HepG2 (cell line): ENCODE measurements around the gene COL4A2. TPM values are rescaled to one million over a fixed set of nuclear protein-coding genes. Genes with fewer than 3 reads are reported as not detected.

ENCODE experiments used
- ATAC-seq: fragments of 200-7000 bp; cut with Tn5 transposase; 3 replicates; pipeline ENCODE4 v1.9.1; 2020; ENCODE audit warnings: mild to moderate bottlenecking, moderate library complexity
- BruUV-seq: library from RNA; stranded (reverse); fragments of 400-500 nt; replicated peaks from 2 replicates; lab custom pipeline; 2021; lab: Mats Ljungman, UMichigan
- CTCF ChIA-PET: fragments of 300-600 bp; formaldehyde crosslinking; extraction: SDS; loops from one replicate; lab custom pipeline; 2021; ENCODE audit warnings: low total read pairs, inconsistent platforms, low intra/inter-chr PET ratio; lab: Yijun Ruan, JAX
- POLR2A ChIA-PET: fragments of 350-600 bp; sonication (Branson Sonifier 250); formaldehyde crosslinking; loops from one replicate; lab custom pipeline; 2020; ENCODE audit warnings: antibody characterized with exemption, inconsistent platforms; lab: Yijun Ruan, JAX
- DNase-seq: peaks from one replicate; pipeline ENCODE4 v3.0.0-alpha.2; 2015; ENCODE audit warnings: low spot score
- FAIRE-seq: peaks from 3 replicates; lab custom pipeline; 2011; peaks lifted over from hg19 to GRCh38; lab: Jason Lieb, UNC
- H2AFZ ChIP-seq: one replicate; pipeline ENCODE4 v1.6.1; 2011; ENCODE audit warnings: low read length, inconsistent platforms
- H3K27ac ChIP-seq: fragments of 300-600 bp; 3 replicates; pipeline ENCODE4 v1.8.0; 2011; ENCODE audit warnings: mixed run types, mild to moderate bottlenecking, mixed read lengths, low read length, inconsistent platforms; ENCODE audit not compliant: insufficient read depth; ENCODE audit errors: extremely low read length
- H3K27me3 ChIP-seq, 2 experiments: fragments of 200-600 bp in 1 of 2; 2 replicates in 1 of 2; 3 replicates in 1 of 2; pipeline versions ENCODE4 v1.6.0 to v1.8.0; 2011; ENCODE audit warnings: low read length in 2 of 2, mild to moderate bottlenecking in 2 of 2, moderate library complexity in 2 of 2, inconsistent platforms in 1 of 2; ENCODE audit not compliant: insufficient read depth in 2 of 2, control insufficient read depth in 1 of 2
- H3K36me3 ChIP-seq, 2 experiments: fragments of 200-600 bp in 1 of 2; replicated peaks in 1 of 2; 2 replicates in 1 of 2; 3 replicates in 1 of 2; pipeline versions ENCODE4 v1.5.1 to v1.8.0; 2011; ENCODE audit warnings: low read length in 2 of 2, inconsistent platforms in 1 of 2; ENCODE audit not compliant: insufficient read depth in 2 of 2, control insufficient read depth in 1 of 2
- H3K4me1 ChIP-seq: 2 replicates; pipeline ENCODE4 v1.5.1; 2012; ENCODE audit warnings: low read length, inconsistent platforms; ENCODE audit not compliant: insufficient read depth
- H3K4me2 ChIP-seq: 2 replicates; pipeline ENCODE4 v1.6.0; 2011; ENCODE audit warnings: low read depth, low read length, inconsistent platforms
- H3K4me3 ChIP-seq, 3 experiments: fragments of 200-600 bp in 1 of 3; sonication (generic), shearing (Covaris generic) in 1 of 3; replicated peaks in 1 of 3; 2 replicates each; pipeline ENCODE4 v1.5.1; 2011 to 2016; ENCODE audit warnings: low read length in 3 of 3, inconsistent platforms in 2 of 3, low read depth in 2 of 3, mild to moderate bottlenecking in 2 of 3, control low read depth in 1 of 3, mixed read lengths in 1 of 3; ENCODE audit not compliant: insufficient read depth in 1 of 3
- H3K79me2 ChIP-seq: one replicate; pipeline ENCODE4 v1.6.1; 2011; ENCODE audit warnings: low read length, inconsistent platforms; ENCODE audit not compliant: insufficient read depth
- H3K9ac ChIP-seq: 2 replicates; pipeline ENCODE4 v1.6.0; 2011; ENCODE audit warnings: mild to moderate bottlenecking, low read depth, low read length, inconsistent platforms; ENCODE audit not compliant: insufficient read depth
- H3K9me3 ChIP-seq: 2 replicates; pipeline ENCODE4 v1.5.1; 2012; ENCODE audit warnings: mild to moderate bottlenecking, low read length
- H4K20me1 ChIP-seq: 2 replicates; pipeline ENCODE4 v1.6.0; 2011; ENCODE audit warnings: inconsistent platforms, mild to moderate bottlenecking, low read length, moderate library complexity; ENCODE audit not compliant: insufficient read depth
- CAMTA2 ChIP-seq: sonication (generic); formaldehyde crosslinking; IDR thresholded peaks from 2 replicates; pipeline ENCODE4 v1.4.0; 2020; ENCODE audit warnings: mild to moderate bottlenecking, missing genetic modification reagents, borderline replicate concordance
- CBX1 ChIP-seq: IDR thresholded peaks from one replicate; pipeline ENCODE4 v1.6.1; 2016; ENCODE audit warnings: antibody characterized with exemption, low read depth
- FLYWCH1 ChIP-seq: sonication (generic); formaldehyde crosslinking; IDR thresholded peaks from 2 replicates; pipeline ENCODE4 v1.8.1; 2023; ENCODE audit warnings: mild to moderate bottlenecking, missing genetic modification reagents
- HCFC1 ChIP-seq: fragments of 150-350 bp; IDR thresholded peaks from 2 replicates; pipeline ENCODE4 v1.6.1; 2014; ENCODE audit warnings: low read depth, low read length
- IRF1 ChIP-seq: sonication (generic); formaldehyde crosslinking; IDR thresholded peaks from 2 replicates; pipeline ENCODE4 v1.4.0; 2020; ENCODE audit warnings: low read depth, mild to moderate bottlenecking, missing genetic modification reagents
- MEIS2 ChIP-seq: sonication (generic); formaldehyde crosslinking; IDR thresholded peaks from 2 replicates; pipeline ENCODE4 v1.9.0; 2021; ENCODE audit warnings: mild to moderate bottlenecking, missing genetic modification reagents
- MIER3 ChIP-seq: IDR thresholded peaks from 2 replicates; pipeline ENCODE4 v1.6.1; 2016; ENCODE audit warnings: missing compliant biosample characterization, borderline replicate concordance
- NFE2L1 ChIP-seq: sonication (generic); formaldehyde crosslinking; IDR thresholded peaks from 2 replicates; pipeline ENCODE4 v1.4.0; 2020; ENCODE audit warnings: missing genetic modification reagents, mild to moderate bottlenecking, borderline replicate concordance
- NR2C2 ChIP-seq: sonication (generic); formaldehyde crosslinking; IDR thresholded peaks from 2 replicates; pipeline ENCODE4 v1.4.0; 2020; ENCODE audit warnings: missing genetic modification reagents, mild to moderate bottlenecking, moderate library complexity, borderline replicate concordance
- RFX3 ChIP-seq: IDR thresholded peaks from 2 replicates; pipeline ENCODE4 v1.6.1; 2016; ENCODE audit warnings: missing biosample characterization, missing genetic modification reagents
- USF2 ChIP-seq, 2 experiments: sonication (generic) in 1 of 2; formaldehyde crosslinking in 1 of 2; IDR thresholded peaks; 2 replicates each; pipeline versions ENCODE4 v1.5.1 to v1.6.1; 2011 to 2020; ENCODE audit warnings: borderline replicate concordance in 1 of 2, low read depth in 1 of 2, low read length in 1 of 2, mild to moderate bottlenecking in 1 of 2, missing genetic modification reagents in 1 of 2, moderate library complexity in 1 of 2
- ZNF83 ChIP-seq: sonication (generic); formaldehyde crosslinking; IDR thresholded peaks from 2 replicates; pipeline ENCODE4 v1.4.0; 2020; ENCODE audit warnings: missing genetic modification reagents, mild to moderate bottlenecking, borderline replicate concordance
- WGBS: methylation state at CpG from one replicate; pipeline ENCODE4 v1.1.6; 2017; ENCODE audit warnings: low lambda C conversion rate; 5-methylcytosine and 5-hydroxymethylcytosine counted together
- in situ Hi-C: cut with HindIII; loops from 2 replicates; pipeline ENCODE4 v1.10.0; 2017; ENCODE audit warnings: low pct_unique_long_range_greater_than_20kb; ENCODE audit not compliant: extremely low pct_ligation_motif_present
- intact Hi-C: fragments of 100-400 bp; cut with micrococcal nuclease; formaldehyde crosslinking; loops from one replicate; pipeline ENCODE4 v1.10.0; 2022; ENCODE audit not compliant: unreplicated experiment
- polyA plus RNA-seq, 8 experiments: library from polyadenylated mRNA; depleted of rRNA in 3 of 8; stranded (reverse) in 7 of 8; unstranded in 1 of 8; fragments of >200 nt; fragmentation: Illumina TruSeq in 4 of 8; extraction: Trizol in 4 of 8; gene quantifications; 2 replicates each; pipeline versions ENCODE4 v1.2.1 to v1.2.3, GENCODE V29; 2011 to 2016; ENCODE audit warnings: low read depth in 4 of 8, missing spikeins in 1 of 8, mixed read lengths in 1 of 8; ENCODE audit not compliant: insufficient read depth in 1 of 8
- total RNA-seq, 5 experiments: library from RNA; depleted of rRNA; stranded (reverse); fragments of >200 nt; fragmentation: Illumina TruSeq; extraction: Trizol; gene quantifications; 2 replicates each; pipeline ENCODE4 v1.2.3, GENCODE V29; 2016; ENCODE audit warnings: low read depth in 1 of 5

COL4A2 gene
- total and polyA plus RNA-seq, 2 of the 13 experiments (the other 11 are each of a cell fraction or from before 2014, with no cell fraction given): 0.22 to 1.9 TPM

- TF ChIP-seq ZNF83 (no peak), NR2C2 (no peak), NFE2L1 (CRISPR knock-in tag) (no peak), CBX1 (no peak), IRF1 (CRISPR knock-in tag) (no peak), USF2 (IDR thresholded peaks at IDR 0.05; ENCODE audit: low read depth, low read length) (no peak), USF2 (CRISPR knock-in tag; IDR thresholded peaks at IDR 0.05; ENCODE audit: borderline replicate concordance) (no peak), MIER3 (CRISPR knock-in tag) (no peak), CAMTA2 (CRISPR knock-in tag) (no peak), RFX3 (CRISPR knock-in tag) (no peak), MEIS2 (no peak), HCFC1 (no peak)
Observed at GRCh38 chr13:110360598-110360997, 53.5 kb downstream of the COL4A2 start (continued).

- POLR2A ChIA-PET: no interaction called here
- BruUV-seq: no TSS peak
- in situ Hi-C loops: no loop called here
- CTCF ChIA-PET: no interaction called here
- Histone ChIP-seq H2AFZ (no peak overlapping the region), H3K36me3 (no peaks in the 10 kb centered on the region), H3K27ac (no peak overlapping the region), H3K9ac (no peak overlapping the region), H3K27me3 (peaks cover 2 to 37% of the 10 kb centered on the region in 2 experiments; a peak in 3 of 5 replicates), H3K4me1 (no peaks in the 10 kb centered on the region), H3K79me2 (no peaks in the 10 kb centered on the region), H3K4me3 (no peak overlapping the region), H3K9me3 (no peaks in the 10 kb centered on the region), H3K4me2 (no peak overlapping the region), H4K20me1 (no peaks in the 10 kb centered on the region)
- DNase-seq (no peak), FAIRE-seq (no peak), ATAC-seq (no peak)
- 20% methylated on average over 8 of the region's 10 CpGs for WGBS
- intact Hi-C loops: no loop called here
- no peak for TF ChIP-seq FLYWCH1 (CRISPR knock-in tag)
Observed at GRCh38 chr13:110361365-110361911, 54.4 kb downstream of the COL4A2 start.
